GM10847 (cell line): ENCODE measurements around the gene CNPY1.

Experiments used
- POLR2A ChIP-seq: IDR thresholded peaks from 2 replicates; pipeline ENCODE4 v1.6.1; 2011; ENCODE audit not compliant: insufficient read length; ENCODE audit errors: extremely low read depth

The CNPY1 gene

GRCh38 chr7:155457544-155458110, 88.7 kb downstream of the CNPY1 start:
- no peak for TF ChIP-seq POLR2A

GRCh38 chr7:155456738-155457543, 89.4 kb downstream of the CNPY1 start:
- TF ChIP-seq POLR2A, result no peak

DNA sequence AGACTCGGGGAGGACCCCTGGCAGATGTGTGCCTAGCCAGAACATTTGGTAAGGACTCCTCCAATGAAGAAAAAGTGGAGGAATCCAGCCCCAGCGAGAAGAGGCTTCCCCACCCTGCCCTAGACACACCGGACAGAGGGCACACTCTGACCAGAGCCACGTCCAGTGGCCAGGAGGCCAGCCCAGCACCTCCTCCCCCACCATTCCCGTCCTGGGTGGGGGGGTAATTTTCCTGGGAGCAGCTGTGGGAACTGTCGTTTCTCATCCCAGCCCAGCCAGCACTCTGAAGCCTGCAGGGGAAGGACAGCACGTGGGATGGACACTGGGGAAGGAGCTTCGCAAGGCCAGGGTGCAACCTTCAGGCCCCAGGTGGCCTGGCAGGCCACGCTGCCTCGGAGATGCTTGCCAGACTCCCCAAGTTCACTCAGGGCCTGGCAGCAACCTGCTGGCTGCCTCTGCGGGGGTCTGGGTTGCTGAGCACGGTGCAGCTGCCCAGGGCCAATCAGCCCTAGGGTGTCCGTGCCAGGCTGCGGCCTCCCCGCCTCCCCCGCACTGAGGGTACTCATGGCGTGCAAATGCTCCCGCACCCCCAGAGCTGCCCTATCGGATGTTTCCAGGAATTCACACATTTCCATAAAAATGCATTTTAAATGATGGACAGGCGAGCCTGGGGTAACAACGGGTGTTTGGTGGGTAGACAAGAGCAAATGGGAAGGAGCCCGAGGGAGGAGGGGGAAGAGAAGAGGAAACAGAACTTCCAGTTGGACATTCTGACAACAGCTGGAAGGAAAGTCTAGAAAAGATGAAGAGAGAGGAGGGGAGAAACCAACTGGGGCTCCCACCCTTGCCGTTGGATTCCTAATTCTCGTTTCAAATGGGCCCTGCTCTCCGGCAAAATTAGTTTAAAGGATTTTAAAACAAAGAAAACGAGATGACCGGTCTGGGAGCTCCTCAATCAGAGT, 90.3 kb downstream of the CNPY1 start:
- TF ChIP-seq POLR2A, result no peak

DNA sequence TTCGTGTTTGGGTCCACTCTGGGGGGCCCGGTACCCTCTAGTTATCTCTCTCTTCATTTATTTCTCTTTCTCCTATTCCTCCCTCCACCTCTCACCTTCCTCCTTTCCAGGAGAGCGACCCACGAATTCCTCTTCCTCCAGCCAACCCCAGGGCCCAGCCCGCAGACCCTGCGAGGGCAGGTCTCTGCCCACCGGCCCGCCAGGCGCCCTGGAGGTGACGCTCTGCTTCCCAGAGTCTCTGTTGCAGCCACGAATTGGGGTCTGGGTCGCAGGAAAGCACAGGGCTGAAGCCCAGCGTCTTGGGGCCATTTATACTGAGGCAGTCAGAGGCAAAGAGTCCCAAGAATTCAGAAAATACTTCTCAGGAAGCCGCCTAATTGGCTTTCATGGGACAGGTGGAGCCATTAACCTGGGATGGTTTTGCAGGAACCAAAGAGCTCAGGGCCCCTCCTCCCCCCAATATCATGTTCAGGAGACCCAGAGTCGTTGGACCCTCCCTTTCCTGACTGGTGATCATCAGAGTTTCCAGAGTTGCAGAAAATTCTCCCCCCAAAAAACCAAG, 91.1 kb downstream of the CNPY1 start:
- TF ChIP-seq POLR2A, result no peak

DNA sequence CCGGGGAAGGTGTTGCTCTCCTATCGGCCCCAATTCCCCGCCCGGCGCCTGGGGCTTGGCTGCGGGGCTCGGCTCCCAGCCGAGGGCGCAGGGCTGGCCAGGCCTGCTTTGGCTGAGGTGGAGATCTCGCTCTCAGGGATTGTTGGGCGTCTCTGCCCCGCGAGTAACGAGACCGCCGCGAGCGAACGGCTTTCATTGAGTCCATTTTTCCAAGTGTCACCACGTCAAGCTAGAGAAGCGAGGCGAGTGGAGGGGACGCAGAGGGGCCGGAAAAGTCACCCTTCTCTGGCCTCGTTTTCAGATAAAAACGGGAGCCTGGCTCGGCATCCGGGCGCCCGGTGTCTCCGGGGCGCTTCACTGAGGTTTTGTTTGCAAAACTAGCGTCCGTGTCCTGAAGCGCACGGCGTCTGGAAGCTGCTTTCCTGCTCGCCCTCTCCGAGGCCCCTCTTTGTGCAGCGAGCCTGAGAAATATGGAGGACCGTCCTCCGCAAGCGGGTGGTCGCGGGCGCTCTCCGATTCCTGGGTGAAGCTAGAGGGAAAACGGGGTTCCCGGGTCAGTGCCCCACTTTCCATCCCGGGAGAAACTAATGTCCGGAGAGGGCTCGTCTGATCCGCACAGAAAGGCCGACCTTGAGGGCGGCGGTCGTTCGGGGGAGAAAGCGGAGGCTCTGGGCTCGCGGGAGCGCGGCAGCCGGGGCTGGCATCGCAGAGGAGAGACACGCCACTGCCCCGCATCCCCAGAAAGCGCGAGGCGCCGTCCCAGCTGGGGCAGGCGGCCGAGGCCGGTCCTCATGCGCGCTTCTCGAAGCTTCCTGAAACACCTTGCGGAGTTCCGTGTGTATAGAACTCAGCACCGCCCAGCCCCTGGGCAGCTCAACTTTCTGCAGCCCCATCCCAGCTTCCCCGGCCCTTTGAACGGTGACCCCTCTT, 91.9 kb downstream of the CNPY1 start:
- no peak for TF ChIP-seq POLR2A

DNA sequence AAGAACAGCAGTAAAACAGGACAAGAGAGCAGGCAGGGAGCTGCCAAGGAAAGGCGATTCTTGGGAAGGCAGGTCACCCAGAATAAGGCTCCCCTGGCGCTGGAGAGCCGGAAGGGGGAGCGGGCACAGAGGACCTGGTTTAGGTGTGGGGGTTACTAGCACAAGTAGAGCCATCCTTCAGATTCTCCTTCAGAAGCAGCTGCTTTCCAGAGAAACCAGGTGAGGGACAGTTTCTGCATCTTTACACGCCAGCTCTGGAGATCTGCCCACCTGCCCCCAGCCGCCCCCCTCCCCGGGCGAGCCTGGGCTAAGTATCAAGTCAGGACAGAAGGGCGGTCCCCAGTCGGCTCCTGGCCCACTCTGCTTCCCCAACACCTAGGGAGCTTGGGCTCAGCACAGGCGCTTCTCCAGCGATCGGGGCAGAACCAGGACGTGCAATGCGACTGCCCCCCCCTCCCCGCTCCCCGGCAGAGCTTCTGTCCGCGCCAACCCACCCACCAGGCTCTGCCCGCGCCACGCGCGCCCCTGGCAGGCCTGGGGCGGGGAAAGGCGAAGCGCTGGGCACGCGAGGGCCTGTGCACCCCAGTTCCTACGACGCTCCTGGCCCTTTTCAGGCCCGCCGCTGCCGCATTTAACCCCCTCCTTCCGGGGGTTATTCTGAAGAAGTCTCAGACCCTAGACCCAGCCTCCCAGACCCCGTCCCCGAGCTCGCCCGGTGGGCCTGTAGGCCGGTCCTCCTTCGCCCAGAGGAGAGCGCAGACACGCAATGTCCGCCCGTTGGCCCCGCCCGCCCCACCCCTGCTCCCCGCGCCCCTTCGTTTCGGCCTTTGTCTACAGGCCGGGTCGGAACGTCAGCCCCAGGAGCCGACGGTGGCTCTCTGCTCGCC, 92.8 kb downstream of the CNPY1 start:
- TF ChIP-seq POLR2A, result no peak

GRCh38 chr7:155452505-155453295, 93.7 kb downstream of the CNPY1 start:
- TF ChIP-seq POLR2A, result no peak

DNA sequence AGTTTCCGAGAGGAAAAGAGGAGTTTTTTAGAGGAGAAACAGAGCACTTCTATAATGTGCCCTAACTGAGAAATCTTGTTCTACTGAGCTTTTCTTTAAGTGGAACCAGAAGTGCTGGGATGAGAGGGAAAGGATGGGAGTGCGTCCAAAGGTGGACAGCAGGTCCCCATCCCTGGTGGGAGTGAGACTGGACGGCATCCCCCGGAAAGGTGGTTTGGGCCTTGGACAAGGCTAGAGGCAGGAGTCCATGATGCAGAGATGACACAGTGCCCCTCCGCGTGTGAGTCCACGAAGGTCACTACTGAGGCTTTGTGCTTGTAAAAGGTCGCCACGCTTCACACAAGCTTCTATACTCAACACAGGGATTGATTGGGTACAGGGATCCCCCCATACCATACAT, 94.5 kb downstream of the CNPY1 start:
- no peak for TF ChIP-seq POLR2A
